Nephron progenitor cell (in vitro differentiated cells): ENCODE results near the gene SLC17A7.
A peak's percentile ranks its signal among the peaks of the same experiment; 100 is the strongest.

ENCODE experiments used
- DNase-seq: peaks from one replicate; pipeline ENCODE4 v3.0.0; 2021
- H3K27ac Mint-ChIP-seq: 2 replicates; pipeline ENCODE4 v1.8.0; 2021; ENCODE audit warnings: mild to moderate bottlenecking, moderate library complexity, mixed read lengths
- H3K27me3 Mint-ChIP-seq: 2 replicates; pipeline ENCODE4 v1.8.0; 2021; ENCODE audit warnings: mild to moderate bottlenecking, low read depth, mixed read lengths; ENCODE audit not compliant: poor library complexity
- H3K36me3 Mint-ChIP-seq: 2 replicates; pipeline ENCODE4 v1.8.0; 2021; ENCODE audit warnings: low read depth, mixed read lengths
- H3K4me1 Mint-ChIP-seq: 2 replicates; pipeline ENCODE4 v1.8.0; 2021; ENCODE audit warnings: mixed read lengths
- H3K4me3 Mint-ChIP-seq: 2 replicates; pipeline ENCODE4 v1.8.0; 2021; ENCODE audit warnings: mild to moderate bottlenecking, moderate library complexity, mixed read lengths
- H3K9me3 Mint-ChIP-seq: 2 replicates; pipeline ENCODE4 v1.8.0; 2021; ENCODE audit warnings: mild to moderate bottlenecking, moderate library complexity, mixed read lengths
- CTCF ChIP-seq: fragments of 200-600 bp; sonication (generic); IDR thresholded peaks from 2 replicates; pipeline ENCODE4 v1.5.0; 2021; ENCODE audit warnings: antibody characterized with exemption

SLC17A7 gene

GRCh38 chr19:49414256-49414655, 27.1 kb downstream of the SLC17A7 start:
- no peak for TF ChIP-seq CTCF
- H3K27me3 Mint-ChIP-seq: peaks cover 22% of the 10 kb centered on the region
- H3K36me3 Mint-ChIP-seq: no peaks in the 10 kb centered on the region
- peaks cover 74% of the 10 kb centered on the region for H3K4me1 Mint-ChIP-seq
- no peaks in the 10 kb centered on the region for H3K9me3 Mint-ChIP-seq
- H3K4me3 Mint-ChIP-seq: no peak overlapping the region
- no peak for DNase-seq
- H3K27ac Mint-ChIP-seq: peak overlapping the region; percentile 45

GRCh38 chr19:49413348-49413747, 28.0 kb downstream of the SLC17A7 start:
- H3K36me3 Mint-ChIP-seq: no peaks in the 10 kb centered on the region
- peaks cover 83% of the 10 kb centered on the region for H3K4me1 Mint-ChIP-seq
- H3K27ac Mint-ChIP-seq: peak overlapping the region; percentile 86
- TF ChIP-seq CTCF: no peak
- H3K27me3 Mint-ChIP-seq: peaks cover 18% of the 10 kb centered on the region
- H3K9me3 Mint-ChIP-seq: no peaks in the 10 kb centered on the region
- no peak for DNase-seq
- H3K4me3 Mint-ChIP-seq: no peak overlapping the region

GRCh38 chr19:49411681-49412326, 29.5 kb downstream of the SLC17A7 start:
- TF ChIP-seq CTCF: no peak
- Mint-ChIP-seq H3K4me3 (no peak overlapping the region), H3K36me3 (no peaks in the 10 kb centered on the region), H3K27ac (no peak overlapping the region), H3K4me1 (peaks cover 85% of the 10 kb centered on the region), H3K9me3 (no peaks in the 10 kb centered on the region), H3K27me3 (peaks cover 12% of the 10 kb centered on the region)
- no peak for DNase-seq

GRCh38 chr19:49409441-49410029, 31.8 kb downstream of the SLC17A7 start:
- H3K36me3 Mint-ChIP-seq: no peaks in the 10 kb centered on the region
- DNase-seq: no peak

GRCh38 chr19:49408816-49409440, 32.4 kb downstream of the SLC17A7 start:
- H3K4me3 Mint-ChIP-seq: peak overlapping the region; percentile 13
- no peaks in the 10 kb centered on the region for H3K9me3 Mint-ChIP-seq
- no peaks in the 10 kb centered on the region for H3K36me3 Mint-ChIP-seq
- no peak for TF ChIP-seq CTCF
- H3K27ac Mint-ChIP-seq: peak overlapping the region; percentile 66
- DNase-seq: no peak
- peaks cover 89% of the 10 kb centered on the region for H3K4me1 Mint-ChIP-seq
- H3K27me3 Mint-ChIP-seq: peaks cover 9% of the 10 kb centered on the region

More at GRCh38 chr19:49409441-49410029, 31.8 kb downstream of the SLC17A7 start:
- peaks cover 89% of the 10 kb centered on the region for H3K4me1 Mint-ChIP-seq
- H3K4me3 Mint-ChIP-seq: peak overlapping the region; percentile 13
- H3K27ac Mint-ChIP-seq: peak overlapping the region; percentile 29
- no peak for TF ChIP-seq CTCF
- H3K27me3 Mint-ChIP-seq: peaks cover 8% of the 10 kb centered on the region
- no peaks in the 10 kb centered on the region for H3K9me3 Mint-ChIP-seq
